H1 (cell line): Measurements from ENCODE around the gene PHF14. TPM values are rescaled to one million over a fixed set of nuclear protein-coding genes. Genes with fewer than 3 reads are reported as not detected.

Experiments
- BACH1 ChIP-seq: IDR thresholded peaks from 2 replicates; pipeline ENCODE4 v1.6.1; 2012; ENCODE audit warnings: low read length, improper control_type of control experiment
- CTBP2 ChIP-seq: IDR thresholded peaks from 2 replicates; pipeline ENCODE4 v1.7.0; 2011; ENCODE audit warnings: borderline replicate concordance, mild to moderate bottlenecking, moderate library complexity, mixed read lengths, low read length; ENCODE audit not compliant: insufficient read depth, insufficient read length
- EP300 ChIP-seq, 2 experiments: IDR thresholded peaks; 1 replicate in 1 of 2; 2 replicates in 1 of 2; pipeline ENCODE4 v1.6.1; 2011 to 2012; ENCODE audit warnings: low read depth in 2 of 2, low read length in 2 of 2, mild to moderate bottlenecking in 2 of 2, borderline replicate concordance in 1 of 2, inconsistent platforms in 1 of 2, moderate library complexity in 1 of 2
- HDAC6 ChIP-seq: IDR thresholded peaks from one replicate; pipeline ENCODE4 v1.7.1; 2012; ENCODE audit warnings: low read depth, mild to moderate bottlenecking, inconsistent platforms, low read length, moderate library complexity
- PHF8 ChIP-seq: fragments of 200-600 bp; sonication (generic); conservative IDR thresholded peaks from 2 replicates; pipeline ENCODE4 v1.7.1; 2012; ENCODE audit warnings: low read depth, mild to moderate bottlenecking, inconsistent platforms, low read length, moderate library complexity
- POU5F1 ChIP-seq: IDR thresholded peaks from 2 replicates; pipeline ENCODE4 v1.6.1; 2011; ENCODE audit warnings: low read depth, mild to moderate bottlenecking, low read length, moderate library complexity
- RNF2 ChIP-seq: fragments of 200-900, 300-1000 bp; sonication (generic); IDR thresholded peaks from 2 replicates; pipeline ENCODE4 v1.7.1; 2016; ENCODE audit warnings: borderline replicate concordance, low read depth, mild to moderate bottlenecking, antibody characterized with exemption, low read length; ENCODE audit not compliant: poor library complexity, severe bottlenecking; ENCODE audit errors: missing control alignments
- polyA plus RNA-seq, 7 experiments: library from polyadenylated mRNA; depleted of rRNA in 3 of 7; stranded (reverse) in 5 of 7; unstranded in 2 of 7; fragments of >200 nt in 5 of 7; fragments of 200-250 nt in 2 of 7; gene quantifications; 1 replicate in 5 of 7; 2 replicates in 1 of 7; 4 replicates in 1 of 7; pipeline versions ENCODE4 v1.2.1 to v1.2.3, GENCODE V29; 2011 to 2013; ENCODE audit warnings: missing spikeins in 2 of 7, mixed read lengths in 2 of 7
- total RNA-seq: library from RNA; stranded (reverse); fragmentation: NEBNext Ultra II Directional; extraction: Animal tissue kit (Norgen Biotek cat#: 25700); gene quantifications from 2 replicates; pipeline ENCODE4 v1.2.1, GENCODE V29; 2021
- TF ChIP-seq, protein P1 (sequence below), 3 experiments: IDR thresholded peaks; 1 replicate in 2 of 3; 2 replicates in 1 of 3; pipeline versions ENCODE4 v1.5.1 to v1.6.1; 2011; ENCODE audit warnings: low read length in 3 of 3, mild to moderate bottlenecking in 3 of 3, inconsistent platforms in 2 of 3, low read depth in 1 of 3, moderate library complexity in 1 of 3; ENCODE audit not compliant: insufficient read depth in 1 of 3; ENCODE audit errors: control extremely low read depth in 1 of 3

PHF14 gene
- total and polyA plus RNA-seq, 2 of the 8 experiments (the other 6 are each of a cell fraction or from before 2014, with no cell fraction given) = 17.9 to 70.6 TPM

DNA sequence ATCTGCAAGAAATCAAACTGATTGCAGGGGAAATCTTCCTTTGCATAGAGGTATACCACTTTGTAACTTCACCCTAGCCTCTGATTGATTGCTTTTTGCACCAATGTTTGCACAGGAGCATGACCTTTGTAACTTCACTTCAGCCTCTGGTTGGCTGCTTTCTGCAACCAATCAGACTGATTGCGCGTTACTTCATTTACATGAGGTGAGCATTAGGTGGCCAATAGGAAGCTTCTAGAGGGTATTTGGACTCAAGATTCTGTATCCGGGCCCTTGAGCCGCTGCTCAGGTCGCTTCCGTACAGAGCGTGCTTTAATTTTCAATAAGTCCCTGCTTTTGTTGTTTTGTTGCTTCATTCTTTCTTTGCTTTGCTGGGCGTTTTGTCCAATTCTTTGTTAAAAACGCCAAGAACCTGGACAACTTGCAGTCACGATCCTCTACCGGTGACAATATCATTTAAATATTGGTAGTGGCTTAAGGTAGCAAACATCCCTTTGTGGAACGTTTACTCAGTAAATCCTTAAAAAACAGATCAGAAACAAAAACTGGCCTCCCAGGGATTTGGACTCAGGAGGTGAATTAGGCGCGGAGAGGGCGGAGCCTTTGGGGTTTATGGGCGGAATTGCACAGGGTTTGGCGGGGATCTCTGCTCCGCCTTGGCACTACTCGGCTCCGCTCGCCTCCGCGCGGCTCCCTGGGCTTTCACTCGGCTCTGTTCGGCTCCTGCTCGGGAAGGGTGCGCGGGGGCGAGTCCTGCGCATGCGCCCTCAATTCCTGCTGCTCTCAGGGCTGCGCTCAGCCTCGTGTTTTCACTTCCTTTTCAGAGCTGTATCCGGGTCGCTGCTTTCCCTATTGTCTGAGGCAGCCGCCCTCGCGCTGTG is at the start of gene PHF14 (continued):
- no peak for TF ChIP-seq EP300 (IDR thresholded peaks at IDR 0.05; ENCODE audit: borderline replicate concordance in 1 of 2, low read depth in 2 of 2, low read length in 2 of 2)
- TF ChIP-seq, protein P1, sequence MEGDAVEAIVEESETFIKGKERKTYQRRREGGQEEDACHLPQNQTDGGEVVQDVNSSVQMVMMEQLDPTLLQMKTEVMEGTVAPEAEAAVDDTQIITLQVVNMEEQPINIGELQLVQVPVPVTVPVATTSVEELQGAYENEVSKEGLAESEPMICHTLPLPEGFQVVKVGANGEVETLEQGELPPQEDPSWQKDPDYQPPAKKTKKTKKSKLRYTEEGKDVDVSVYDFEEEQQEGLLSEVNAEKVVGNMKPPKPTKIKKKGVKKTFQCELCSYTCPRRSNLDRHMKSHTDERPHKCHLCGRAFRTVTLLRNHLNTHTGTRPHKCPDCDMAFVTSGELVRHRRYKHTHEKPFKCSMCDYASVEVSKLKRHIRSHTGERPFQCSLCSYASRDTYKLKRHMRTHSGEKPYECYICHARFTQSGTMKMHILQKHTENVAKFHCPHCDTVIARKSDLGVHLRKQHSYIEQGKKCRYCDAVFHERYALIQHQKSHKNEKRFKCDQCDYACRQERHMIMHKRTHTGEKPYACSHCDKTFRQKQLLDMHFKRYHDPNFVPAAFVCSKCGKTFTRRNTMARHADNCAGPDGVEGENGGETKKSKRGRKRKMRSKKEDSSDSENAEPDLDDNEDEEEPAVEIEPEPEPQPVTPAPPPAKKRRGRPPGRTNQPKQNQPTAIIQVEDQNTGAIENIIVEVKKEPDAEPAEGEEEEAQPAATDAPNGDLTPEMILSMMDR (IDR thresholded peaks at IDR 0.05; ENCODE audit: control extremely low read depth in 1 of 3, insufficient read depth in 1 of 3, low read depth in 1 of 3, low read length in 3 of 3) = no peak
- TF ChIP-seq PHF8 = peak; percentile 39; the same call in 1 of the 2 replicates
- no peak for TF ChIP-seq POU5F1
- TF ChIP-seq BACH1 = no peak
- no peak for TF ChIP-seq RNF2
- TF ChIP-seq HDAC6 = no peak
- no peak for TF ChIP-seq CTBP2
